NCI-H345 treated with DMSO at 0.1 percent for 48 hours (cell line): Measurements from ENCODE around the gene AVPR2.
A peak's percentile ranks its signal among the peaks of the same experiment; 100 is the strongest.

Source experiments
- DNase-seq: peaks from one replicate; lab custom pipeline; 2025; ENCODE audit not compliant: unreplicated experiment; lab: John Stamatoyannopoulos, UW

AVPR2 gene

GRCh38 chrX:153870791-153871360 lies 33.6 kb upstream of the AVPR2 start:
- no peak for DNase-seq

GRCh38 chrX:153871451-153871850 lies 33.0 kb upstream of the AVPR2 start:
- no peak for DNase-seq

- no peak for DNase-seq
Observed at GRCh38 chrX:153871946-153872878, 32.3 kb upstream of the AVPR2 start.

- no peak for DNase-seq
Observed at GRCh38 chrX:153873282-153874084, 31.0 kb upstream of the AVPR2 start.

GRCh38 chrX:153874085-153874365 lies 30.4 kb upstream of the AVPR2 start:
- DNase-seq: no peak

- no peak for DNase-seq
Observed at GRCh38 chrX:153874366-153875125, 29.9 kb upstream of the AVPR2 start.

GRCh38 chrX:153875391-153876111 lies 28.9 kb upstream of the AVPR2 start:
- DNase-seq: no peak

- DNase-seq: no peak
Observed at GRCh38 chrX:153876112-153876491, 28.4 kb upstream of the AVPR2 start.

GRCh38 chrX:153877571-153878261 lies 26.8 kb upstream of the AVPR2 start:
- no peak for DNase-seq

GRCh38 chrX:153878345-153878744 lies 26.1 kb upstream of the AVPR2 start:
- DNase-seq: no peak

- DNase-seq: peak; percentile 69
Observed at GRCh38 chrX:153878969-153879653, 25.4 kb upstream of the AVPR2 start.

GRCh38 chrX:153879741-153880439 lies 24.6 kb upstream of the AVPR2 start:
- no peak for DNase-seq

GRCh38 chrX:153880440-153880815 lies 24.0 kb upstream of the AVPR2 start:
- DNase-seq: no peak

GRCh38 chrX:153881281-153881680 lies 23.2 kb upstream of the AVPR2 start:
- DNase-seq: no peak

- DNase-seq: no peak
Observed at GRCh38 chrX:153882086-153882498, 22.4 kb upstream of the AVPR2 start.

- DNase-seq: no peak
Observed at GRCh38 chrX:153882557-153882956, 21.9 kb upstream of the AVPR2 start.

GRCh38 chrX:153883163-153883843 lies 21.2 kb upstream of the AVPR2 start:
- no peak for DNase-seq

GRCh38 chrX:153884136-153884535 lies 20.3 kb upstream of the AVPR2 start:
- DNase-seq: no peak
